ENCODE measurements around the gene MYL7.
A peak's percentile ranks its signal among the peaks of the same experiment; 100 is the strongest.

The MYL7 gene

GRCh38 chr7:44098092-44099068 is 42.8 kb downstream of the MYL7 start:
- no peak for DNase-seq

- peak; percentile 43 for DNase-seq
These were observed 43.8 kb downstream of the MYL7 start for GRCh38 chr7:44097064-44097932.

GRCh38 chr7:44096326-44096881 is 44.7 kb downstream of the MYL7 start:
- no peak for DNase-seq

- no peak for DNase-seq
These were observed 45.4 kb downstream of the MYL7 start for GRCh38 chr7:44095781-44096180.

- DNase-seq, result no peak
These were observed 46.1 kb downstream of the MYL7 start for GRCh38 chr7:44094883-44095592.

- DNase-seq, result no peak
These were observed 46.8 kb downstream of the MYL7 start for GRCh38 chr7:44094365-44094764.

GRCh38 chr7:44093102-44093641 is 48.0 kb downstream of the MYL7 start:
- DNase-seq, result no peak

Data from CD4-positive, alpha-beta T cell treated with Interleukin-15 for 1 hour (primary cell).